ENCODE data around the gene PIH1D1. TPM values are rescaled to one million over a fixed set of nuclear protein-coding genes. Genes with fewer than 3 reads are reported as not detected.
"Not testable (repeated sequence)": the region's sequence is repeated elsewhere in the genome, so short reads cannot be mapped to it uniquely, and the experiment has no call there.

PIH1D1 gene
- total and polyA plus RNA-seq, 4 donors, result 41.4 to 59.4 (median 47.2) TPM

GRCh38 chr19:49473868-49474541, 22.4 kb upstream of the PIH1D1 start, which contains the start of gene FLT3LG:
FLT3LG (plus strand) TSS chr19:49474215; CDS start chr19:49474640, 425 bp downstream.
- WGBS, result 1% methylated on average over 33 of the region's 33 CpGs
- H3K9me3 ChIP-seq (ENCODE audit: control insufficient read depth in 4 of 4, low read length in 3 of 4), result no peaks in the 10 kb centered on the region
- peak within 1 kb of the TSS in 1 of 2 donors; percentile 83 for H3K9ac ChIP-seq (ENCODE audit: low read depth in 1 of 2, low read length in 2 of 2)
- H3K4me3 ChIP-seq (ENCODE audit: low read depth in 1 of 3, low read length in 3 of 3), result peak within 1 kb of the TSS; percentile 62 to 85 (median 78)
- peak; percentile 83 for DNase-seq (ENCODE audit: low spot score)
- H3K36me3 ChIP-seq (ENCODE audit: control insufficient read depth in 4 of 4, insufficient read depth in 3 of 4, low read depth in 1 of 4, low read length in 3 of 4), result no peaks in the 10 kb centered on the region
- no peaks in the 10 kb centered on the region for H3K27me3 ChIP-seq (ENCODE audit: control insufficient read depth in 4 of 4, insufficient read depth in 4 of 4, low read length in 3 of 4)
- peak within 1 kb of the TSS; percentile 72 to 79 for H3K27ac ChIP-seq (ENCODE audit: low read depth in 1 of 2, low read length in 2 of 2)
- no peak for TF ChIP-seq NR2F2 (IDR thresholded peaks at IDR 0.05)
- peak in 1 of 2 donors; percentile 19 for TF ChIP-seq HNF4A (conservative IDR thresholded peaks at IDR 0.05)
- TF ChIP-seq FOXA2 (IDR thresholded peaks at IDR 0.05), result no peak
- peak; percentile 24 for TF ChIP-seq FOXA1 (IDR thresholded peaks at IDR 0.05)
- TF ChIP-seq ATF3 (IDR thresholded peaks at IDR 0.05), result no peak
- peak; percentile 71 to 82 for TF ChIP-seq RAD21 (IDR thresholded peaks at IDR 0.05)
- peak in 1 of 2 donors; percentile 10 for TF ChIP-seq RXRA (IDR thresholded peaks at IDR 0.05)
- TF ChIP-seq HNF4G (IDR thresholded peaks at IDR 0.05), result no peak
- TF ChIP-seq ZBTB33 (IDR thresholded peaks at IDR 0.05), result no peak
- no peak for TF ChIP-seq EGR1 (IDR thresholded peaks at IDR 0.05; ENCODE audit: low read depth in 2 of 2)
- no peak for TF ChIP-seq GABPA (IDR thresholded peaks at IDR 0.05 in 1 of 2, conservative IDR thresholded peaks at IDR 0.05 in 1 of 2)
- no peak for TF ChIP-seq TAF1 (conservative IDR thresholded peaks at IDR 0.05)
- peak; percentile 30 for TF ChIP-seq YY1 (IDR thresholded peaks at IDR 0.05)
- peak; percentile 92 for TF ChIP-seq CTCF (IDR thresholded peaks at IDR 0.05; ENCODE audit: low read depth, low read length, missing input control)
- no peak for TF ChIP-seq MAX (IDR thresholded peaks at IDR 0.05)
- peak; percentile 42 for TF ChIP-seq SP1 (IDR thresholded peaks at IDR 0.05)
- no peak for TF ChIP-seq JUND (IDR thresholded peaks at IDR 0.05)
- TF ChIP-seq REST (IDR thresholded peaks at IDR 0.05), result peak; percentile 27
- H3K4me1 ChIP-seq (ENCODE audit: control insufficient read depth in 4 of 4, insufficient read depth in 4 of 4, low read length in 3 of 4), result peaks cover 0 to 11% (median 6%) of the 10 kb centered on the region in 4 donors

- H3K4me1 ChIP-seq (ENCODE audit: control insufficient read depth in 4 of 4, insufficient read depth in 4 of 4, low read length in 3 of 4), result peaks cover 0 to 11% (median 6%) of the 10 kb centered on the region in 4 donors
- H3K9me3 ChIP-seq (ENCODE audit: control insufficient read depth in 4 of 4, low read length in 3 of 4); H3K27me3 ChIP-seq (ENCODE audit: control insufficient read depth in 4 of 4, insufficient read depth in 4 of 4, low read length in 3 of 4); H3K36me3 ChIP-seq (ENCODE audit: control insufficient read depth in 4 of 4, insufficient read depth in 3 of 4, low read depth in 1 of 4, low read length in 3 of 4); DNase-seq (ENCODE audit: low spot score); H3K9ac ChIP-seq (ENCODE audit: low read depth in 1 of 2, low read length in 2 of 2): not testable (repeated sequence)
- WGBS, result 73% methylated on average over 9 of the region's 9 CpGs
- H3K27ac ChIP-seq (ENCODE audit: low read depth in 1 of 2, low read length in 2 of 2), result peak overlapping the region; percentile 72 to 79
- H3K4me3 ChIP-seq (ENCODE audit: low read depth in 1 of 3, low read length in 3 of 3), result peak overlapping the region in 2 of 3 donors; percentile 62 to 85
These were observed 21.9 kb upstream of the PIH1D1 start for GRCh38 chr19:49473501-49473867.
